ENCODE measurements around the gene C10orf90.

The C10orf90 gene

GRCh38 chr10:126491476-126491875 lies 179.0 kb downstream of the C10orf90 start:
- DNase-seq (ENCODE audit: extremely low read depth, insufficient read length): no peak
- TF ChIP-seq CTCF (IDR thresholded peaks at IDR 0.05; ENCODE audit: insufficient read depth, low read length, poor library complexity, severe bottlenecking): no peak
- Histone ChIP-seq H3K27me3 (replicated peaks; ENCODE audit: control insufficient read depth, insufficient read depth, low read length) (no peaks in the 10 kb centered on the region), H3K36me3 (ENCODE audit: control insufficient read depth, insufficient read depth, low read length) (no peaks in the 10 kb centered on the region), H3K4me3 (replicated peaks; ENCODE audit: low read depth, low read length) (no peak overlapping the region)

GRCh38 chr10:126481181-126481580 lies 189.3 kb downstream of the C10orf90 start:
- no peak for TF ChIP-seq CTCF (IDR thresholded peaks at IDR 0.05; ENCODE audit: insufficient read depth, low read length, poor library complexity, severe bottlenecking)
- Histone ChIP-seq H3K4me3 (replicated peaks; ENCODE audit: low read depth, low read length) (no peak overlapping the region), H3K27me3 (replicated peaks; ENCODE audit: control insufficient read depth, insufficient read depth, low read length) (no peaks in the 10 kb centered on the region), H3K36me3 (ENCODE audit: control insufficient read depth, insufficient read depth, low read length) (no peaks in the 10 kb centered on the region)
- no peak for DNase-seq (ENCODE audit: extremely low read depth, insufficient read length)

- no peaks in the 10 kb centered on the region for H3K36me3 ChIP-seq (ENCODE audit: control insufficient read depth, insufficient read depth, low read length)
- H3K27me3 ChIP-seq (replicated peaks; ENCODE audit: control insufficient read depth, insufficient read depth, low read length): no peaks in the 10 kb centered on the region
- DNase-seq (ENCODE audit: extremely low read depth, insufficient read length): no peak
- no peak for TF ChIP-seq CTCF (IDR thresholded peaks at IDR 0.05; ENCODE audit: insufficient read depth, low read length, poor library complexity, severe bottlenecking)
- H3K4me3 ChIP-seq (replicated peaks; ENCODE audit: low read depth, low read length): no peak overlapping the region
These were observed 189.8 kb downstream of the C10orf90 start for GRCh38 chr10:126480648-126481047.

- no peaks in the 10 kb centered on the region for H3K36me3 ChIP-seq (ENCODE audit: control insufficient read depth, insufficient read depth, low read length)
- no peak overlapping the region for H3K4me3 ChIP-seq (replicated peaks; ENCODE audit: low read depth, low read length)
- DNase-seq (ENCODE audit: extremely low read depth, insufficient read length): no peak
- TF ChIP-seq CTCF (IDR thresholded peaks at IDR 0.05; ENCODE audit: insufficient read depth, low read length, poor library complexity, severe bottlenecking): no peak
- no peaks in the 10 kb centered on the region for H3K27me3 ChIP-seq (replicated peaks; ENCODE audit: control insufficient read depth, insufficient read depth, low read length)
These were observed 191.1 kb downstream of the C10orf90 start for GRCh38 chr10:126479280-126479895.

- Histone ChIP-seq H3K27me3 (replicated peaks; ENCODE audit: control insufficient read depth, insufficient read depth, low read length) (no peaks in the 10 kb centered on the region), H3K36me3 (ENCODE audit: control insufficient read depth, insufficient read depth, low read length) (no peaks in the 10 kb centered on the region), H3K4me3 (replicated peaks; ENCODE audit: low read depth, low read length) (no peak overlapping the region)
- no peak for DNase-seq (ENCODE audit: extremely low read depth, insufficient read length)
- TF ChIP-seq CTCF (IDR thresholded peaks at IDR 0.05; ENCODE audit: insufficient read depth, low read length, poor library complexity, severe bottlenecking): no peak
These were observed 191.9 kb downstream of the C10orf90 start for GRCh38 chr10:126478546-126478945.

GRCh38 chr10:126476246-126476645 lies 194.2 kb downstream of the C10orf90 start:
- no peaks in the 10 kb centered on the region for H3K27me3 ChIP-seq (replicated peaks; ENCODE audit: control insufficient read depth, insufficient read depth, low read length)
- no peaks in the 10 kb centered on the region for H3K36me3 ChIP-seq (ENCODE audit: control insufficient read depth, insufficient read depth, low read length)
- no peak for DNase-seq (ENCODE audit: extremely low read depth, insufficient read length)
- TF ChIP-seq CTCF (IDR thresholded peaks at IDR 0.05; ENCODE audit: insufficient read depth, low read length, poor library complexity, severe bottlenecking): no peak
- no peak overlapping the region for H3K4me3 ChIP-seq (replicated peaks; ENCODE audit: low read depth, low read length)

All from GM06990 (cell line).